ENCODE data around the gene EIF3M. TPM values are rescaled to one million over a fixed set of nuclear protein-coding genes. Genes with fewer than 3 reads are reported as not detected.

EIF3M gene
- total RNA-seq, 2 experiments from 2014 or later, result 402 to 435 TPM

- CTCF ChIA-PET, result no interaction called here
- peaks cover 3% of the 10 kb centered on the region for H3K9me3 Mint-ChIP-seq
- no peak for ATAC-seq
- no peaks in the 10 kb centered on the region for H3K36me3 Mint-ChIP-seq (ENCODE audit: low read depth)
- peaks cover 14% of the 10 kb centered on the region for H3K4me1 Mint-ChIP-seq (ENCODE audit: low read depth)
- no peak overlapping the region for H3K4me3 Mint-ChIP-seq
- no peak for DNase-seq
- peaks cover 13% of the 10 kb centered on the region for H3K27me3 Mint-ChIP-seq
- no peak for TF ChIP-seq CTCF (IDR thresholded peaks at IDR 0.05)
- POLR2A ChIA-PET, result no interaction called here
- intact Hi-C loops (cut with micrococcal nuclease), result no loop called here
- no peak overlapping the region for H3K27ac Mint-ChIP-seq
Measured at GRCh38 chr11:32567154-32567553, 16.5 kb upstream of the EIF3M start.

- Mint-ChIP-seq H3K27me3 (peaks cover 14% of the 10 kb centered on the region), H3K4me1 (ENCODE audit: low read depth) (peaks cover 14% of the 10 kb centered on the region), H3K27ac (no peak overlapping the region), H3K4me3 (no peak overlapping the region), H3K9me3 (peaks cover 3% of the 10 kb centered on the region), H3K36me3 (ENCODE audit: low read depth) (no peaks in the 10 kb centered on the region)
- POLR2A ChIA-PET, result no interaction called here
- intact Hi-C loops (cut with micrococcal nuclease), result no loop called here
- no peak for ATAC-seq
- CTCF ChIA-PET, result no interaction called here
- no peak for TF ChIP-seq CTCF (IDR thresholded peaks at IDR 0.05)
- DNase-seq, result no peak
Measured at GRCh38 chr11:32569313-32569881, 14.2 kb upstream of the EIF3M start.

- Mint-ChIP-seq H3K4me3 (no peak overlapping the region), H3K27me3 (peaks cover 14% of the 10 kb centered on the region), H3K27ac (no peak overlapping the region), H3K36me3 (ENCODE audit: low read depth) (no peaks in the 10 kb centered on the region), H3K4me1 (ENCODE audit: low read depth) (peaks cover 14% of the 10 kb centered on the region), H3K9me3 (peaks cover 3% of the 10 kb centered on the region)
- POLR2A ChIA-PET, result no interaction called here
- ATAC-seq, result no peak
- CTCF ChIA-PET, result no interaction called here
- DNase-seq, result no peak
- no peak for TF ChIP-seq CTCF (IDR thresholded peaks at IDR 0.05)
- intact Hi-C loops (cut with micrococcal nuclease), result no loop called here
Measured at GRCh38 chr11:32571039-32571438, 12.6 kb upstream of the EIF3M start.

GRCh38 chr11:32573228-32573627 lies 10.4 kb upstream of the EIF3M start:
- ATAC-seq, result no peak

GRCh38 chr11:32574421-32574820 lies 9.2 kb upstream of the EIF3M start:
- intact Hi-C loops (cut with micrococcal nuclease), result no loop called here
- no peak overlapping the region for H3K4me3 Mint-ChIP-seq
- no peak for DNase-seq
- POLR2A ChIA-PET, result no interaction called here
- ATAC-seq, result no peak
- H3K4me1 Mint-ChIP-seq (ENCODE audit: low read depth), result peaks cover 3% of the 10 kb centered on the region
- peaks cover 14% of the 10 kb centered on the region for H3K27me3 Mint-ChIP-seq
- H3K9me3 Mint-ChIP-seq, result no peaks in the 10 kb centered on the region
- H3K36me3 Mint-ChIP-seq (ENCODE audit: low read depth), result no peaks in the 10 kb centered on the region
- CTCF ChIA-PET, result no interaction called here
- no peak for TF ChIP-seq CTCF (IDR thresholded peaks at IDR 0.05)
- no peak overlapping the region for H3K27ac Mint-ChIP-seq

More at GRCh38 chr11:32573228-32573627, 10.4 kb upstream of the EIF3M start:
- H3K36me3 Mint-ChIP-seq (ENCODE audit: low read depth), result no peaks in the 10 kb centered on the region
- H3K27me3 Mint-ChIP-seq, result peaks cover 14% of the 10 kb centered on the region
- TF ChIP-seq CTCF (IDR thresholded peaks at IDR 0.05), result no peak
- no peak overlapping the region for H3K4me3 Mint-ChIP-seq
- no peaks in the 10 kb centered on the region for H3K9me3 Mint-ChIP-seq
- POLR2A ChIA-PET, result no interaction called here
- H3K4me1 Mint-ChIP-seq (ENCODE audit: low read depth), result peaks cover 3% of the 10 kb centered on the region
- intact Hi-C loops (cut with micrococcal nuclease), result no loop called here
- DNase-seq, result no peak
- CTCF ChIA-PET, result no interaction called here
- H3K27ac Mint-ChIP-seq, result no peak overlapping the region

Data from activated CD8-positive, alpha-beta T cell treated with anti-CD3 and anti-CD28 coated beads for 36 hours (primary cell).